COLO668 (cell line): ENCODE results near the gene CDH24.

Experiments
- DNase-seq: peaks from one replicate; lab custom pipeline; 2025; ENCODE audit not compliant: unreplicated experiment; lab: John Stamatoyannopoulos, UW

CDH24 gene

GRCh38 chr14:23056956-23057756, at the start of gene CDH24:
Gene CDH24, minus strand, starts transcription at chr14:23057520. Its CDS starts 1,787 bp downstream, at chr14:23055733.
- DNase-seq: no peak

- DNase-seq: no peak
Observed at GRCh38 chr14:23106747-23107045, 49.4 kb upstream of the CDH24 start.

- no peak for DNase-seq
Observed at GRCh38 chr14:23105348-23105824, 48.1 kb upstream of the CDH24 start.

- no peak for DNase-seq
Observed at GRCh38 chr14:23104591-23105347, 47.4 kb upstream of the CDH24 start, which contains the start of gene CIROP. Gene CIROP, minus strand, starts transcription at chr14:23104989. Its CDS starts 69 bp downstream, at chr14:23104920.

- DNase-seq: no peak
Observed at GRCh38 chr14:23104070-23104590, 46.8 kb upstream of the CDH24 start.

- no peak for DNase-seq
Observed at GRCh38 chr14:23103581-23103980, 46.3 kb upstream of the CDH24 start.

- no peak for DNase-seq
Observed at GRCh38 chr14:23102801-23103200, 45.5 kb upstream of the CDH24 start.

GRCh38 chr14:23101986-23102625, 44.8 kb upstream of the CDH24 start:
- no peak for DNase-seq

GRCh38 chr14:23101213-23101970, 44.1 kb upstream of the CDH24 start:
- DNase-seq: no peak

- no peak for DNase-seq
Observed at GRCh38 chr14:23099212-23099861, 42.0 kb upstream of the CDH24 start.

GRCh38 chr14:23097786-23098185, 40.5 kb upstream of the CDH24 start:
- DNase-seq: no peak

- no peak for DNase-seq
Observed at GRCh38 chr14:23095196-23096108, 38.1 kb upstream of the CDH24 start, which contains the start of gene C14orf119. Gene C14orf119, plus strand, starts transcription at chr14:23095505. Its CDS starts 2,154 bp downstream, at chr14:23097659.

GRCh38 chr14:23094666-23095195, 37.4 kb upstream of the CDH24 start, which contains the start of gene ACIN1:
Gene ACIN1, minus strand, starts transcription at chr14:23095136. Its CDS starts 24 bp downstream, at chr14:23095112.
- no peak for DNase-seq

GRCh38 chr14:23093991-23094665, 36.8 kb upstream of the CDH24 start:
- DNase-seq: no peak

GRCh38 chr14:23093526-23093925, 36.2 kb upstream of the CDH24 start:
- DNase-seq: no peak

- DNase-seq: no peak
Observed at GRCh38 chr14:23093104-23093503, 35.8 kb upstream of the CDH24 start.

- DNase-seq: no peak
Observed at GRCh38 chr14:23091294-23092225, 34.2 kb upstream of the CDH24 start.
